ENCODE measurements around the gene CRELD2.

Gene CRELD2

GRCh38 chr22:49933236-49934159 is 15.1 kb downstream of the CRELD2 start:
- Histone ChIP-seq H3K36me3 (ENCODE audit: control insufficient read depth, insufficient read depth, low read length) (no peaks in the 10 kb centered on the region), H3K4me3 (replicated peaks; ENCODE audit: low read depth, low read length) (peak overlapping the region; percentile 73), H3K27me3 (replicated peaks; ENCODE audit: control insufficient read depth, insufficient read depth, low read length) (no peaks in the 10 kb centered on the region)
- TF ChIP-seq CTCF (IDR thresholded peaks at IDR 0.05; ENCODE audit: insufficient read depth, low read length, poor library complexity, severe bottlenecking) = no peak
- DNase-seq (ENCODE audit: extremely low read depth, insufficient read length) = peak; percentile 55

GRCh38 chr22:49934160-49934890 is 15.9 kb downstream of the CRELD2 start:
- Histone ChIP-seq H3K27me3 (replicated peaks; ENCODE audit: control insufficient read depth, insufficient read depth, low read length) (no peaks in the 10 kb centered on the region), H3K36me3 (ENCODE audit: control insufficient read depth, insufficient read depth, low read length) (no peaks in the 10 kb centered on the region), H3K4me3 (replicated peaks; ENCODE audit: low read depth, low read length) (peak overlapping the region; percentile 73)
- DNase-seq (ENCODE audit: extremely low read depth, insufficient read length) = no peak
- TF ChIP-seq CTCF (IDR thresholded peaks at IDR 0.05; ENCODE audit: insufficient read depth, low read length, poor library complexity, severe bottlenecking) = no peak

GRCh38 chr22:49934891-49935557 is 16.6 kb downstream of the CRELD2 start:
- no peak for TF ChIP-seq CTCF (IDR thresholded peaks at IDR 0.05; ENCODE audit: insufficient read depth, low read length, poor library complexity, severe bottlenecking)
- peak; percentile 82 for DNase-seq (ENCODE audit: extremely low read depth, insufficient read length)
- Histone ChIP-seq H3K27me3 (replicated peaks; ENCODE audit: control insufficient read depth, insufficient read depth, low read length) (no peaks in the 10 kb centered on the region), H3K36me3 (ENCODE audit: control insufficient read depth, insufficient read depth, low read length) (no peaks in the 10 kb centered on the region), H3K4me3 (replicated peaks; ENCODE audit: low read depth, low read length) (peak overlapping the region; percentile 73)

- H3K4me3 ChIP-seq (replicated peaks; ENCODE audit: low read depth, low read length) = peak overlapping the region; percentile 73
- no peak for DNase-seq (ENCODE audit: extremely low read depth, insufficient read length)
- no peak for TF ChIP-seq CTCF (IDR thresholded peaks at IDR 0.05; ENCODE audit: insufficient read depth, low read length, poor library complexity, severe bottlenecking)
- no peaks in the 10 kb centered on the region for H3K27me3 ChIP-seq (replicated peaks; ENCODE audit: control insufficient read depth, insufficient read depth, low read length)
- no peaks in the 10 kb centered on the region for H3K36me3 ChIP-seq (ENCODE audit: control insufficient read depth, insufficient read depth, low read length)
These were observed 17.1 kb downstream of the CRELD2 start for GRCh38 chr22:49935561-49935960.

- Histone ChIP-seq H3K4me3 (replicated peaks; ENCODE audit: low read depth, low read length) (peak overlapping the region; percentile 73), H3K36me3 (ENCODE audit: control insufficient read depth, insufficient read depth, low read length) (no peaks in the 10 kb centered on the region), H3K27me3 (replicated peaks; ENCODE audit: control insufficient read depth, insufficient read depth, low read length) (no peaks in the 10 kb centered on the region)
- peak; percentile 96 for DNase-seq (ENCODE audit: extremely low read depth, insufficient read length)
- peak; percentile 13 for TF ChIP-seq CTCF (IDR thresholded peaks at IDR 0.05; ENCODE audit: insufficient read depth, low read length, poor library complexity, severe bottlenecking)
These were observed 17.9 kb downstream of the CRELD2 start for GRCh38 chr22:49936018-49936972.

All from GM06990 (cell line).